Nephron progenitor cell (in vitro differentiated cells): Measurements from ENCODE around the gene RBMS1.
A peak's percentile ranks its signal among the peaks of the same experiment; 100 is the strongest.
"Not testable (repeated sequence)": the region's sequence is repeated elsewhere in the genome, so short reads cannot be mapped to it uniquely, and the experiment has no call there.

Experiments
- DNase-seq: peaks from one replicate; pipeline ENCODE4 v3.0.0; 2021
- H3K27ac Mint-ChIP-seq: 2 replicates; pipeline ENCODE4 v1.8.0; 2021; ENCODE audit warnings: mild to moderate bottlenecking, moderate library complexity, mixed read lengths
- H3K27me3 Mint-ChIP-seq: 2 replicates; pipeline ENCODE4 v1.8.0; 2021; ENCODE audit warnings: mild to moderate bottlenecking, low read depth, mixed read lengths; ENCODE audit not compliant: poor library complexity
- H3K36me3 Mint-ChIP-seq: 2 replicates; pipeline ENCODE4 v1.8.0; 2021; ENCODE audit warnings: low read depth, mixed read lengths
- H3K4me1 Mint-ChIP-seq: 2 replicates; pipeline ENCODE4 v1.8.0; 2021; ENCODE audit warnings: mixed read lengths
- H3K4me3 Mint-ChIP-seq: 2 replicates; pipeline ENCODE4 v1.8.0; 2021; ENCODE audit warnings: mild to moderate bottlenecking, moderate library complexity, mixed read lengths
- H3K9me3 Mint-ChIP-seq: 2 replicates; pipeline ENCODE4 v1.8.0; 2021; ENCODE audit warnings: mild to moderate bottlenecking, moderate library complexity, mixed read lengths
- TF ChIP-seq, protein P1 (sequence below): fragments of 200-600 bp; sonication (generic); IDR thresholded peaks from 2 replicates; pipeline ENCODE4 v1.5.0; 2021; ENCODE audit warnings: antibody characterized with exemption

RBMS1 gene

GRCh38 chr2:160367887-160368286 is 125.7 kb downstream of the RBMS1 start:
- Mint-ChIP-seq H3K36me3 (peaks cover 28% of the 10 kb centered on the region), H3K4me3 (peak overlapping the region; percentile 62), H3K27ac (peak overlapping the region; percentile 97), H3K4me1 (peaks cover 83% of the 10 kb centered on the region), H3K27me3 (peaks cover 3% of the 10 kb centered on the region), H3K9me3 (no peaks in the 10 kb centered on the region)
- TF ChIP-seq, protein P1, sequence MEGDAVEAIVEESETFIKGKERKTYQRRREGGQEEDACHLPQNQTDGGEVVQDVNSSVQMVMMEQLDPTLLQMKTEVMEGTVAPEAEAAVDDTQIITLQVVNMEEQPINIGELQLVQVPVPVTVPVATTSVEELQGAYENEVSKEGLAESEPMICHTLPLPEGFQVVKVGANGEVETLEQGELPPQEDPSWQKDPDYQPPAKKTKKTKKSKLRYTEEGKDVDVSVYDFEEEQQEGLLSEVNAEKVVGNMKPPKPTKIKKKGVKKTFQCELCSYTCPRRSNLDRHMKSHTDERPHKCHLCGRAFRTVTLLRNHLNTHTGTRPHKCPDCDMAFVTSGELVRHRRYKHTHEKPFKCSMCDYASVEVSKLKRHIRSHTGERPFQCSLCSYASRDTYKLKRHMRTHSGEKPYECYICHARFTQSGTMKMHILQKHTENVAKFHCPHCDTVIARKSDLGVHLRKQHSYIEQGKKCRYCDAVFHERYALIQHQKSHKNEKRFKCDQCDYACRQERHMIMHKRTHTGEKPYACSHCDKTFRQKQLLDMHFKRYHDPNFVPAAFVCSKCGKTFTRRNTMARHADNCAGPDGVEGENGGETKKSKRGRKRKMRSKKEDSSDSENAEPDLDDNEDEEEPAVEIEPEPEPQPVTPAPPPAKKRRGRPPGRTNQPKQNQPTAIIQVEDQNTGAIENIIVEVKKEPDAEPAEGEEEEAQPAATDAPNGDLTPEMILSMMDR = no peak
- DNase-seq = peak; percentile 17

- H3K9me3 Mint-ChIP-seq, H3K27ac Mint-ChIP-seq, DNase-seq, H3K4me3 Mint-ChIP-seq, H3K27me3 Mint-ChIP-seq: not testable (repeated sequence)
- peaks cover 75% of the 10 kb centered on the region for H3K4me1 Mint-ChIP-seq
- peaks cover 28% of the 10 kb centered on the region for H3K36me3 Mint-ChIP-seq
Observed at GRCh38 chr2:160367139-160367538, 126.5 kb downstream of the RBMS1 start.

DNA sequence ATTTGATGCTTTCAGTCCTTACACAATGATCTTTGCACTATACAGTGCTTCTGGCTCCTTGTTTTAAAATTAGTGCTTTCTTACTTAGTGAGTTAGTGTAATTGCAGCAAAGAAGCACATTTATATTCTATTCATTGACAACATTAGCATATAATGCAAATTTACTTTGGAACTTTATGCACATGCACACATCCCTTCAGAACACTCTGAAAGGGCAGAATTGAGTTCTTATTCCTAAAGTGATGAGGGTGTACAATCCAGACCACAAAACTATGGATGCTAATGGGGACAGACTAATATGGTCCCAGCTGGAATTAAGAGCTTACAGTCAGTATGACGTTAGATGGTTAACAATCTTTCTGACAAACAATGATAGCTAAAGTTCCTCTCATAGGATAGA is 127.1 kb downstream of the RBMS1 start:
- TF ChIP-seq, protein P1 = no peak
- Mint-ChIP-seq H3K27ac (no peak overlapping the region), H3K9me3 (no peaks in the 10 kb centered on the region), H3K4me1 (peaks cover 69% of the 10 kb centered on the region), H3K36me3 (peaks cover 28% of the 10 kb centered on the region), H3K4me3 (no peak overlapping the region), H3K27me3 (peaks cover 3% of the 10 kb centered on the region)
- DNase-seq = no peak

DNA sequence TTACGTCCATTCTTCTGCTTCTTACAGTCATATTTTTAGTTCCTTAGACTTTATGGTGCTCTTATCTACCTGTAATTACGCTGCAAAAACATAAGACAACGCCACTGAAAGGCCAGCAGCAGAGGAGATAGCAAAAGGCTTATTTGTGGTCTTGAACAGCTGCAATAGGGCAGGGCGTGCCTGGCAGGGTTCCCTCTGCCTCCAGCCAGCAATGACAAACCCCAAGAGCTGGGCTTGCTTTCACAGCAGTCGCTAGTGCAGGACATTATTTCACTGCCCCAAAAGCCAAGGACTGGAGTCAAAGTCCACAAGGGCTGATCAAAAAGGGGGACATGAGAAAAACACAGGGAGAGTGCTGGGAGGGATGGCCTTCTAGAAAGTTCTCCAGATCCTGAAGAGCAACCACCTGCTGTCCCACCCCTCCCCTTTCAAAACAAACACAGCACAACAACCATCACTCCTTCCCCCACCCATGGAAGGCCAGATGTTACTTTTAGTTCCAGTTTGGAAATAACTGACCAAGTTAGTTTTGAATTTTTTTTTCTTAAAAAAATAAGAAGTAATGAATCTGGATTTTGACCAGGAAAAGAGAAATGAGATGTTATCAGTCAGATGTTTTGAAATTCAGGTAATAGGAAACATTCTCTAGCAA is 127.8 kb downstream of the RBMS1 start:
- TF ChIP-seq, protein P1 = no peak
- H3K27ac Mint-ChIP-seq = peak overlapping the region; percentile 55
- no peak for DNase-seq
- H3K27me3 Mint-ChIP-seq = peaks cover 3% of the 10 kb centered on the region
- peaks cover 65% of the 10 kb centered on the region for H3K4me1 Mint-ChIP-seq
- no peaks in the 10 kb centered on the region for H3K9me3 Mint-ChIP-seq
- H3K36me3 Mint-ChIP-seq = peaks cover 28% of the 10 kb centered on the region
- H3K4me3 Mint-ChIP-seq = no peak overlapping the region

- no peak for DNase-seq
- Mint-ChIP-seq H3K27ac (peak overlapping the region; percentile 37), H3K4me1 (peaks cover 55% of the 10 kb centered on the region), H3K27me3 (no peaks in the 10 kb centered on the region), H3K4me3 (no peak overlapping the region), H3K9me3 (no peaks in the 10 kb centered on the region), H3K36me3 (peaks cover 28% of the 10 kb centered on the region)
- TF ChIP-seq, protein P1 = no peak
Observed at GRCh38 chr2:160364364-160364763, 129.2 kb downstream of the RBMS1 start.

DNA sequence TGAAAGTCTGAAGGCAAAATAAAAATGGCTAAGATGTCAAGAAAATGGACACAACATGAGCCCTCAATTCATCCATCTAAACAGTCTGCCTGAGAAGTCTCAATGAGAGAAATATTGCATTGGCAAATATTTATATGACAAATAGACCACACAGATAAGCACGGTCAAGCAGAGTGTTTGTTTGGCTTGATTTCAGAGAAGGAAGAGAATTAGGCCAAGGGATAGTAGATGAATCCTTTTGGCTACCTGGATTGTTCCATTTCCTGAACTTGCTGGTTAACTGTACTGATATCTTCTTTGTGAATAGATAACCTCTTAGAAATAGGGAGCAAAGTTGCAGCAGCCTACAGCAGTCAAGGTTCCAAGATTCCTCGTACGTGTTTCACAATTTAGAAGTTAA is 129.6 kb downstream of the RBMS1 start:
- DNase-seq = no peak
- H3K27ac Mint-ChIP-seq = no peak overlapping the region
- H3K4me3 Mint-ChIP-seq = no peak overlapping the region
- peaks cover 28% of the 10 kb centered on the region for H3K36me3 Mint-ChIP-seq
- H3K4me1 Mint-ChIP-seq = peaks cover 51% of the 10 kb centered on the region
- TF ChIP-seq, protein P1 = no peak
- H3K9me3 Mint-ChIP-seq = no peaks in the 10 kb centered on the region
- no peaks in the 10 kb centered on the region for H3K27me3 Mint-ChIP-seq
